Upper lobe of left lung (tissue), 4 donors: ENCODE measurements around the gene HEXA.

ENCODE experiments used
- POLR2A ChIP-seq, 4 donors: fragments of 450-650 bp; IDR thresholded peaks; one replicate each; pipeline ENCODE4 v1.5.1; 2016 to 2017; ENCODE audit warnings: antibody characterized with exemption in 4 of 4, mild to moderate bottlenecking in 2 of 4
- POLR2AphosphoS5 ChIP-seq, 2 donors: sonication (generic); formaldehyde crosslinking; IDR thresholded peaks; one replicate each; pipeline ENCODE4 v1.5.1; 2017; ENCODE audit warnings: antibody characterized with exemption in 2 of 2
- TF ChIP-seq, protein P1 (sequence below), 6 experiments: fragments of 450-650 bp in 4 of 6; fragments of 200-600 bp in 2 of 6; sonication (generic) in 2 of 6; IDR thresholded peaks; one replicate each; pipeline ENCODE4 v1.5.1; 2016 to 2019; ENCODE audit warnings: antibody characterized with exemption in 6 of 6

- TF ChIP-seq, protein P1, sequence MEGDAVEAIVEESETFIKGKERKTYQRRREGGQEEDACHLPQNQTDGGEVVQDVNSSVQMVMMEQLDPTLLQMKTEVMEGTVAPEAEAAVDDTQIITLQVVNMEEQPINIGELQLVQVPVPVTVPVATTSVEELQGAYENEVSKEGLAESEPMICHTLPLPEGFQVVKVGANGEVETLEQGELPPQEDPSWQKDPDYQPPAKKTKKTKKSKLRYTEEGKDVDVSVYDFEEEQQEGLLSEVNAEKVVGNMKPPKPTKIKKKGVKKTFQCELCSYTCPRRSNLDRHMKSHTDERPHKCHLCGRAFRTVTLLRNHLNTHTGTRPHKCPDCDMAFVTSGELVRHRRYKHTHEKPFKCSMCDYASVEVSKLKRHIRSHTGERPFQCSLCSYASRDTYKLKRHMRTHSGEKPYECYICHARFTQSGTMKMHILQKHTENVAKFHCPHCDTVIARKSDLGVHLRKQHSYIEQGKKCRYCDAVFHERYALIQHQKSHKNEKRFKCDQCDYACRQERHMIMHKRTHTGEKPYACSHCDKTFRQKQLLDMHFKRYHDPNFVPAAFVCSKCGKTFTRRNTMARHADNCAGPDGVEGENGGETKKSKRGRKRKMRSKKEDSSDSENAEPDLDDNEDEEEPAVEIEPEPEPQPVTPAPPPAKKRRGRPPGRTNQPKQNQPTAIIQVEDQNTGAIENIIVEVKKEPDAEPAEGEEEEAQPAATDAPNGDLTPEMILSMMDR (IDR thresholded peaks at IDR 0.05), result no peak
- TF ChIP-seq POLR2AphosphoS5 (IDR thresholded peaks at IDR 0.05), result no peak
- no peak for TF ChIP-seq POLR2A (IDR thresholded peaks at IDR 0.05)
Measured at GRCh38 chr15:72375501-72375845, 341 bp downstream of the HEXA start.
